Measurements from ENCODE around the gene PTGFRN. TPM values are rescaled to one million over a fixed set of nuclear protein-coding genes. Genes with fewer than 3 reads are reported as not detected.

The PTGFRN gene
- total and polyA plus RNA-seq, 9 of the 15 experiments (the other 6 are each of a cell fraction or from before 2014, with no cell fraction given): 17.3 to 33.1 (median 25.7) TPM

DNA sequence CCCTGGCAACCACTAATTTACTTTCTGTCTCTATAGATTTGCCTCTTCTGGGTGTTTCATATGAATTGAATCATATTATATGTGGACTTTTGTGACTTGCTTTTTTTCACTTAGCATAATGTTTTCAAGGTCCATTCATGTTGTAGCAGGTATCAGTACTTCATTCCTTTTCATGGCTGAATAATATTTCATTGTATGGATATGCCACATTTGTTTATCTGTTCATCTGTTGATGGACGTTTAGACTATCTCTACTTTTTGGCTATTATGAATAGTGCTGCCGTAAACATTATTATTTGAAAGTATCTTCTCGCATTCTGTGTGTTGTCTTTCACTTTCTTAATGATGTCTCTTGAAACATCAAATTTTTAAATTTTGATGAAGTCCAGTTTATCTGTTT is 59.0 kb downstream of the PTGFRN start:
- no peaks in the 10 kb centered on the region for H3K27me3 ChIP-seq (ENCODE audit: control insufficient read depth in 2 of 2, insufficient read depth in 2 of 2, low read length in 2 of 2)

DNA sequence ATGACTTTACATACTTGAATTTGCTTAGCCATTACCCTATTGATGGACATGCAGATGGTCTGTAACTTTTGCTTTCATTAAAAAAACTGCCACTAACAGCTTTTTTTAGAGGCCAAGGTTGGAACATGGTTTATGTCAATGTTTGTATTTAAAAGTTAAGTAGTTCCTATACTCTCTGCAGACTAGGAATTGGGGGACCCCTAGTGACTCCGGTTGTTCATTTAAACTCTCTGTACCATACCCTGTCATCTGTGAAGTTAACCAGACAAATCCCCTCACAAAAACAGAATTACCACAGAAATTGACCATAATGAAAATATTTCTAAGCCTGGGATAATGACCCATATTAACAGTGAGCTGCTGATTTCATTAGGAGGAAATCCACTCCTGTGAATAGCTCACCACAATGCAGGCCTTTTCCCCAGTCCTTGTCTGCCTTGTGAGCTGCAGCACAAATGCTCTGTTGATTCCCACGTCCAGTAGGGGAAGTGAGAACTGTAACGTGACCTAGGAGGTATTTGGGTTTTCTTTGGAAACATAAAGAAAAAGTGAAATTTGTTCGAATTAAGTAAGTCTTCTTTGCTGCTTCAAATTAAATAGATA is 61.6 kb downstream of the PTGFRN start:
- Histone ChIP-seq H2AFZ (ENCODE audit: low read depth, low read length) (no peak overlapping the region), H4K20me1 (replicated peaks; ENCODE audit: control insufficient read depth, insufficient read depth, low read length) (no peaks in the 10 kb centered on the region), H3K36me3 (ENCODE audit: control insufficient read depth, insufficient read depth, low read length) (peaks cover 26% of the 10 kb centered on the region; the same call in 2 of the 3 replicates), H3K9me3 (replicated peaks; ENCODE audit: control insufficient read depth, insufficient read depth, low read depth, low read length) (peaks cover 4% of the 10 kb centered on the region; the same call in 1 of the 2 replicates), H3K9me1 (ENCODE audit: control insufficient read depth, insufficient read depth, low read length) (no peaks in the 10 kb centered on the region), H3K27ac (ENCODE audit: extremely low read depth, low read depth, low read length) (no peak overlapping the region), H3K4me2 (ENCODE audit: insufficient read depth, low read length) (no peak overlapping the region), H3K4me3 (no peak overlapping the region), H3K79me2 (ENCODE audit: control insufficient read depth, insufficient read depth, low read length) (no peaks in the 10 kb centered on the region), H3K27me3 (ENCODE audit: control insufficient read depth in 2 of 2, insufficient read depth in 2 of 2, low read length in 2 of 2) (no peaks in the 10 kb centered on the region), H3K9ac (ENCODE audit: insufficient read depth in 1 of 2, low read depth in 2 of 2, low read length in 2 of 2) (no peak overlapping the region), H3K4me1 (replicated peaks in 1 of 2; ENCODE audit: control insufficient read depth in 2 of 2, insufficient read depth in 2 of 2, low read length in 2 of 2) (no peaks in the 10 kb centered on the region)
- POLR2A ChIA-PET: interaction anchor here (1.2 kb wide), 1 partner anchor 15 kb away, joined by 5 read pairs; no protein-coding TSS in a partner anchor
- no peak for FAIRE-seq
- no peak for TF ChIP-seq RFX7 (CRISPR knock-in tag; IDR thresholded peaks at IDR 0.05)
- no peak for TF ChIP-seq BRD4 (IDR thresholded peaks at IDR 0.05)
- TF ChIP-seq, protein P1, sequence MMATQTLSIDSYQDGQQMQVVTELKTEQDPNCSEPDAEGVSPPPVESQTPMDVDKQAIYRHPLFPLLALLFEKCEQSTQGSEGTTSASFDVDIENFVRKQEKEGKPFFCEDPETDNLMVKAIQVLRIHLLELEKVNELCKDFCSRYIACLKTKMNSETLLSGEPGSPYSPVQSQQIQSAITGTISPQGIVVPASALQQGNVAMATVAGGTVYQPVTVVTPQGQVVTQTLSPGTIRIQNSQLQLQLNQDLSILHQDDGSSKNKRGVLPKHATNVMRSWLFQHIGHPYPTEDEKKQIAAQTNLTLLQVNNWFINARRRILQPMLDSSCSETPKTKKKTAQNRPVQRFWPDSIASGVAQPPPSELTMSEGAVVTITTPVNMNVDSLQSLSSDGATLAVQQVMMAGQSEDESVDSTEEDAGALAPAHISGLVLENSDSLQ (IDR thresholded peaks at IDR 0.05): no peak
- TF ChIP-seq, protein P2, sequence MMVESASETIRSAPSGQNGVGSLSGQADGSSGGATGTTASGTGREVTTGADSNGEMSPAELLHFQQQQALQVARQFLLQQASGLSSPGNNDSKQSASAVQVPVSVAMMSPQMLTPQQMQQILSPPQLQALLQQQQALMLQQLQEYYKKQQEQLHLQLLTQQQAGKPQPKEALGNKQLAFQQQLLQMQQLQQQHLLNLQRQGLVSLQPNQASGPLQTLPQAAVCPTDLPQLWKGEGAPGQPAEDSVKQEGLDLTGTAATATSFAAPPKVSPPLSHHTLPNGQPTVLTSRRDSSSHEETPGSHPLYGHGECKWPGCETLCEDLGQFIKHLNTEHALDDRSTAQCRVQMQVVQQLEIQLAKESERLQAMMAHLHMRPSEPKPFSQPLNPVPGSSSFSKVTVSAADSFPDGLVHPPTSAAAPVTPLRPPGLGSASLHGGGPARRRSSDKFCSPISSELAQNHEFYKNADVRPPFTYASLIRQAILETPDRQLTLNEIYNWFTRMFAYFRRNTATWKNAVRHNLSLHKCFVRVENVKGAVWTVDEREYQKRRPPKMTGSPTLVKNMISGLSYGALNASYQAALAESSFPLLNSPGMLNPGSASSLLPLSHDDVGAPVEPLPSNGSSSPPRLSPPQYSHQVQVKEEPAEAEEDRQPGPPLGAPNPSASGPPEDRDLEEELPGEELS (CRISPR knock-in tag; IDR thresholded peaks at IDR 0.05; ENCODE audit: borderline replicate concordance): no peak
- TF ChIP-seq NR2C2 (CRISPR knock-in tag; IDR thresholded peaks at IDR 0.05): no peak
- TF ChIP-seq NR2C2 (tag; IDR thresholded peaks at IDR 0.05): no peak
- TF ChIP-seq ZNF699 (CRISPR knock-in tag; IDR thresholded peaks at IDR 0.05; ENCODE audit: insufficient replicate concordance): no peak
- no peak for TF ChIP-seq PHF21A (IDR thresholded peaks at IDR 0.05; ENCODE audit: borderline replicate concordance, low read depth)
- no peak for TF ChIP-seq HNRNPUL1 (IDR thresholded peaks at IDR 0.05; ENCODE audit: low read length)
- no peak for TF ChIP-seq RBM39 (optimal IDR thresholded peaks at IDR 0.05; ENCODE audit: low read depth, low read length)
- TF ChIP-seq NR2F6 (CRISPR knock-in tag; IDR thresholded peaks at IDR 0.05): no peak
- intact Hi-C loops (cut with micrococcal nuclease): no loop called here
- no peak for ATAC-seq
- DNase-seq (ENCODE audit: extremely low read depth in 1 of 4, low spot score in 3 of 4): no peak
- in situ Hi-C loops (cut with MboI): no loop called here
- BruUV-seq (replicated peaks): no TSS peak
- CTCF ChIA-PET (ENCODE audit: low intra/inter-chr PET ratio): interaction anchor here (0.8 kb wide), 1 partner anchor 91 kb away, joined by 3 read pairs; no protein-coding TSS in a partner anchor
- WGBS (ENCODE audit: insufficient coverage, low coverage, missing lambda C conversion rate): 63% methylated on average over 4 of the region's 4 CpGs

More for the DNA sequence above, 59.0 kb downstream of the PTGFRN start:
- in situ Hi-C loops (cut with MboI): no loop called here
- Histone ChIP-seq H3K4me2 (ENCODE audit: insufficient read depth, low read length) (no peak overlapping the region), H3K9me3 (replicated peaks; ENCODE audit: control insufficient read depth, insufficient read depth, low read depth, low read length) (no peaks in the 10 kb centered on the region; the same call in 1 of the 2 replicates), H3K9ac (ENCODE audit: insufficient read depth in 1 of 2, low read depth in 2 of 2, low read length in 2 of 2) (no peak overlapping the region), H3K79me2 (ENCODE audit: control insufficient read depth, insufficient read depth, low read length) (no peaks in the 10 kb centered on the region), H3K4me1 (replicated peaks in 1 of 2; ENCODE audit: control insufficient read depth in 2 of 2, insufficient read depth in 2 of 2, low read length in 2 of 2) (no peaks in the 10 kb centered on the region), H3K9me1 (ENCODE audit: control insufficient read depth, insufficient read depth, low read length) (no peaks in the 10 kb centered on the region), H3K4me3 (no peak overlapping the region), H3K36me3 (ENCODE audit: control insufficient read depth, insufficient read depth, low read length) (peaks cover 29% of the 10 kb centered on the region; the same call in 2 of the 3 replicates), H2AFZ (ENCODE audit: low read depth, low read length) (no peak overlapping the region), H3K27ac (ENCODE audit: extremely low read depth, low read depth, low read length) (no peak overlapping the region), H4K20me1 (replicated peaks; ENCODE audit: control insufficient read depth, insufficient read depth, low read length) (no peaks in the 10 kb centered on the region)
- FAIRE-seq (no peak), DNase-seq (ENCODE audit: extremely low read depth in 1 of 4, low spot score in 3 of 4) (no peak), ATAC-seq (no peak)
- CTCF ChIA-PET (ENCODE audit: low intra/inter-chr PET ratio): no interaction called here
- TF ChIP-seq ZNF695 (CRISPR knock-in tag; IDR thresholded peaks at IDR 0.05) (no peak), PHF20 (IDR thresholded peaks at IDR 0.05; ENCODE audit: partially characterized antibody) (peak; percentile 21), RBM25 (IDR thresholded peaks at IDR 0.05; ENCODE audit: low read depth, low read length, severe bottlenecking) (peak; percentile 47), ZNF146 (CRISPR knock-in tag; IDR thresholded peaks at IDR 0.05; ENCODE audit: unreplicated experiment) (peak; percentile 46), HDAC8 (tag; IDR thresholded peaks at IDR 0.05) (no peak)
- WGBS (ENCODE audit: insufficient coverage, low coverage, missing lambda C conversion rate): 68% methylated on average over 3 of the region's 3 CpGs
- intact Hi-C loops (cut with micrococcal nuclease): no loop called here
- BruUV-seq (replicated peaks): no TSS peak
- POLR2A ChIA-PET: no interaction called here
